Left lung (tissue), 10 donors: ENCODE data around the gene IBTK. TPM values are rescaled to one million over a fixed set of nuclear protein-coding genes. Genes with fewer than 3 reads are reported as not detected.

ENCODE experiments used
- ATAC-seq: fragments of 200-7000 bp; cut with Tn5 transposase; one replicate; pipeline ENCODE4 v1.9.1; 2020; ENCODE audit warnings: moderate library complexity
- DNase-seq, 4 donors: peaks; one replicate each; pipeline ENCODE4 v3.0.0-alpha.2; 2013 to 2020
- H3K27ac ChIP-seq, 2 donors: fragments of 200-600 bp; sonication (generic) in 1 of 2; one replicate each; pipeline versions ENCODE4 v1.5.0 to v1.8.0; 2020 to 2021
- H3K27me3 ChIP-seq, 2 donors: fragments of 200-600 bp; sonication (generic) in 1 of 2; one replicate each; pipeline versions ENCODE4 v1.5.0 to v1.8.0; 2020 to 2021
- H3K36me3 ChIP-seq, 2 donors: fragments of 200-600 bp; sonication (generic) in 1 of 2; one replicate each; pipeline versions ENCODE4 v1.5.0 to v1.8.0; 2020 to 2021
- H3K4me1 ChIP-seq, 2 donors: fragments of 200-600 bp; one replicate each; pipeline ENCODE4 v1.8.0; 2021
- H3K4me3 ChIP-seq, 2 donors: fragments of 200-600 bp; sonication (generic) in 1 of 2; one replicate each; pipeline versions ENCODE4 v1.5.0 to v1.8.0; 2020 to 2021; ENCODE audit warnings: mild to moderate bottlenecking in 1 of 2
- H3K9me3 ChIP-seq, 2 donors: fragments of 200-600 bp; sonication (generic) in 1 of 2; one replicate each; pipeline versions ENCODE4 v1.5.0 to v1.8.0; 2020 to 2021
- intact Hi-C, 2 donors: fragments of 100-400 bp; cut with DNase I; formaldehyde crosslinking; loops; one replicate each; pipeline versions ENCODE4 v1.11.2 to v1.14.2; 2022
- polyA plus RNA-seq, 6 donors: library from polyadenylated mRNA; unstranded; fragments of 120-200 nt; gene quantifications; one replicate each; pipeline ENCODE4 v1.2.1, GENCODE V29; 2013; ENCODE audit not compliant: insufficient read length in 6 of 6
- total RNA-seq, 2 donors: library from RNA; stranded (reverse); fragmentation: NEBNext Ultra II Directional; extraction: Animal tissue kit (Norgen Biotek cat#: 25700); gene quantifications; one replicate each; pipeline ENCODE4 v1.2.1, GENCODE V29; 2021
- TF ChIP-seq, protein P1 (sequence below), 2 donors: fragments of 200-600 bp; sonication (generic) in 1 of 2; IDR thresholded peaks; one replicate each; pipeline versions ENCODE4 v1.5.0 to v1.8.0; 2021; ENCODE audit warnings: antibody characterized with exemption in 2 of 2
- donor health status: DM: no; HTN: yes; CAD: no.
- donor health status: DM: no; HTN: no; CAD: no.

Gene IBTK
- total and polyA plus RNA-seq, 8 donors = 34.9 to 46.8 (median 42.8) TPM

DNA sequence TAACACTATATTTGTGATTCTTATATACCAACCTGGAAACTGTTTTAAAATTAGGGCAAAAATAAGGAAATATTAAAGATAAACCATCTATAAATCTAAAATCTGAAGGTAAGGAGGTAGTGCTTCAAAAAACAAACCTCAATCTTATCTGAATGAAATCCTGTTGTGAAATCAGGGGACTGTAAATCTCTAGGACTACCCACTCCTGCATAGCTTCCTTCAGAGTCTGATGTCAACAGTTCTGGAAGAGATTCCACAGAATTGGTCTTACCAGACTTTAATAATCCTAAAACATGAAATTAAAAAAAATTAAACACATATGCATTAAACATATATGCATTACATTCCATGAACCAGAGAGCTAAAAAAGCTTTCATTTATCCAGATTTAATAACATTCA lies 51.4 kb downstream of the IBTK start:
- no peaks in the 10 kb centered on the region for H3K4me1 ChIP-seq
- intact Hi-C loops = no loop called here
- peaks cover 0 to 100% of the 10 kb centered on the region in 2 donors for H3K36me3 ChIP-seq
- H3K4me3 ChIP-seq = no peak overlapping the region
- no peak overlapping the region for H3K27ac ChIP-seq
- DNase-seq = no peak
- H3K9me3 ChIP-seq = no peaks in the 10 kb centered on the region
- no peaks in the 10 kb centered on the region for H3K27me3 ChIP-seq
- ATAC-seq = no peak
- TF ChIP-seq, protein P1, sequence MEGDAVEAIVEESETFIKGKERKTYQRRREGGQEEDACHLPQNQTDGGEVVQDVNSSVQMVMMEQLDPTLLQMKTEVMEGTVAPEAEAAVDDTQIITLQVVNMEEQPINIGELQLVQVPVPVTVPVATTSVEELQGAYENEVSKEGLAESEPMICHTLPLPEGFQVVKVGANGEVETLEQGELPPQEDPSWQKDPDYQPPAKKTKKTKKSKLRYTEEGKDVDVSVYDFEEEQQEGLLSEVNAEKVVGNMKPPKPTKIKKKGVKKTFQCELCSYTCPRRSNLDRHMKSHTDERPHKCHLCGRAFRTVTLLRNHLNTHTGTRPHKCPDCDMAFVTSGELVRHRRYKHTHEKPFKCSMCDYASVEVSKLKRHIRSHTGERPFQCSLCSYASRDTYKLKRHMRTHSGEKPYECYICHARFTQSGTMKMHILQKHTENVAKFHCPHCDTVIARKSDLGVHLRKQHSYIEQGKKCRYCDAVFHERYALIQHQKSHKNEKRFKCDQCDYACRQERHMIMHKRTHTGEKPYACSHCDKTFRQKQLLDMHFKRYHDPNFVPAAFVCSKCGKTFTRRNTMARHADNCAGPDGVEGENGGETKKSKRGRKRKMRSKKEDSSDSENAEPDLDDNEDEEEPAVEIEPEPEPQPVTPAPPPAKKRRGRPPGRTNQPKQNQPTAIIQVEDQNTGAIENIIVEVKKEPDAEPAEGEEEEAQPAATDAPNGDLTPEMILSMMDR (IDR thresholded peaks at IDR 0.05) = no peak

DNA sequence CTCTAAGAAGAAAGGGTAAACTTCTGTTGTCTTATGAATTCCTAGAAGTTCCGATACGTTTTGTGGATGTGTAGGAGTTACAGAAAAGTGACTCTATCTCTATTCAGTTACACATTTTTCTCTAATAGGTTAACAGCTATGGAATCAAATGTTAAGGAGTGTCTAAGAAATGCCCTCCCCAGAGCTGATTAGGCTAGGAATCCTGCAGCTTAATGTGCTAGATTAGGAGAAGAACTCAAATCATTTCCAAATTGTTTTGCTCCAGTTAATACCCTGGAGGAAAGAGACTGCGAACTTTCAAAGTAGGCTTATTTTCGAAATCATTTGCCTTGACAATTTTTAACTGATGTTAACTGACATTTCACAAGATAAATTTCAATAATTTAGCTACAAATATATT lies 51.9 kb downstream of the IBTK start:
- H3K4me3 ChIP-seq = no peak overlapping the region
- intact Hi-C loops = no loop called here
- DNase-seq (no peak), ATAC-seq (no peak)
- peaks cover 0 to 99% of the 10 kb centered on the region in 2 donors for H3K36me3 ChIP-seq
- H3K4me1 ChIP-seq = no peaks in the 10 kb centered on the region
- H3K27ac ChIP-seq = no peak overlapping the region
- TF ChIP-seq, protein P1 (IDR thresholded peaks at IDR 0.05) = no peak
- H3K27me3 ChIP-seq = no peaks in the 10 kb centered on the region
- no peaks in the 10 kb centered on the region for H3K9me3 ChIP-seq

DNA sequence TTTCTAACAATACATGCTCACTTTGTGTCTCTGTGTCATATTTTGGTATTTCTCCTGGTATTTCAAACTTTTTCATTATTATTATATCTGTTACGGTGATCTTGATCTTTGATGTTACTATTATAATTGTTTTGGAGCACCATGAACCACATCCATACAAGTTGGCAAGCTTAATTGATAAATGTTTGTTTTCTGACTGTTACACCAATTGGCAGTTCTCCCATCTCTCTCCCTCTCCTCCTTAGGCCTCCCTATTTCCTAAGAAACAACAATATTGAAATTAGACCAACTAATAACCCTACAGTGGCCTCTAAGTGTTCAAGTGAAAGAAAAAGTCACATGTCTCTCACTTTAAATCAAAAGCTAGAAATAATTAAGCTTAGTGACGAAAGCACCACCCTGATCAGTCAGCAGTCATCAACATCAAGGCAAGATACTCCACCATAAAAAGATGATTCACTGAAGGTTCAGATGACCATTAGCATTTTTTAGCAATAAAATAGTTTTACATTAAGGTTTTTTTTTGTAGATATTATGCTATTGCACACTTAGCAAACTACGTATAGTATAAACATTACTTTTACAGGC lies 61.5 kb downstream of the IBTK start:
- TF ChIP-seq, protein P1 (IDR thresholded peaks at IDR 0.05) = no peak
- H3K27me3 ChIP-seq = no peaks in the 10 kb centered on the region
- H3K4me1 ChIP-seq = no peaks in the 10 kb centered on the region
- H3K27ac ChIP-seq = no peak overlapping the region
- H3K9me3 ChIP-seq = no peaks in the 10 kb centered on the region
- H3K36me3 ChIP-seq = peaks cover 0 to 80% of the 10 kb centered on the region in 2 donors
- no peak for DNase-seq
- intact Hi-C loops = no loop called here
- no peak for ATAC-seq
- H3K4me3 ChIP-seq = no peak overlapping the region

DNA sequence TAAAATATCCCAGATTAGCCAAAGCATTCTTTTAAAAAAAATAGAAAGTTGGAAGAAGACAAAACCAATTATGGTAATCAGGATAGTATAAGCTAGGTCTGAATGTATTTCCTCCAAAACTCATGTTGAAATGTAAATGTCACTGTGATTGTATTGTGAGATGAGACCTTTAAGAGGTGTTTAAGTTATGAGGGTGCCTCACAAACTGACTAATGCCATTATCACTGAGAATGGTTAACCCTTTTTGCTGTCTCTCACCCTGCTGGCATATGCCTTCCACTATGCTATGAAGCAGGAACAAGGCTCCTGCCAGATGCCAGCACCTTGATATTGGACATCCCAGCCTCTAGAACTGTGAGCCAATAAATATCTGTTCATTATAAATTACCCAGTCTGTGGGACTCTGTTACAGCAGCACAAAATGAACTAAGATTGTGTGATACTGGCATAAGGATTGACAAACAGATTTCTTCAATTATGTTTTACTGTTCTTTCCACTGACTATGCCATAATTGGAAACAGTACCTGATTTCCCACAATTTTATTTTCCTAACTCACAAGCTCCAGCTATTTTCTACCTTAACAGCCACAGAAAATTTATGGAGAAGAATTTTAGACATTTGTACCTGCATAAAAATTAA lies 63.8 kb downstream of the IBTK start:
- intact Hi-C loops = no loop called here
- no peak overlapping the region for H3K4me3 ChIP-seq
- no peak overlapping the region for H3K27ac ChIP-seq
- DNase-seq = no peak
- H3K36me3 ChIP-seq = peaks cover 0 to 81% of the 10 kb centered on the region in 2 donors
- H3K4me1 ChIP-seq = no peaks in the 10 kb centered on the region
- no peak for ATAC-seq
- H3K27me3 ChIP-seq = no peaks in the 10 kb centered on the region
- no peaks in the 10 kb centered on the region for H3K9me3 ChIP-seq
- TF ChIP-seq, protein P1 (IDR thresholded peaks at IDR 0.05) = no peak

GRCh38 chr6:82182756-82183155 lies 64.8 kb downstream of the IBTK start:
- H3K27me3 ChIP-seq = no peaks in the 10 kb centered on the region
- intact Hi-C loops = no loop called here
- no peaks in the 10 kb centered on the region for H3K4me1 ChIP-seq
- H3K36me3 ChIP-seq = peaks cover 0 to 75% of the 10 kb centered on the region in 2 donors
- H3K9me3 ChIP-seq = no peaks in the 10 kb centered on the region
- no peak for DNase-seq
- no peak for ATAC-seq
- no peak overlapping the region for H3K4me3 ChIP-seq
- TF ChIP-seq, protein P1 (IDR thresholded peaks at IDR 0.05) = no peak
- H3K27ac ChIP-seq = no peak overlapping the region
